GM19239 (cell line): ENCODE measurements around the gene PLXNB2.

Source experiments
- DNase-seq: peaks from one replicate; pipeline ENCODE4 v3.0.0; 2011; ENCODE audit warnings: low spot score; ENCODE audit not compliant: insufficient read length
- FAIRE-seq: peaks from 2 replicates; lab custom pipeline; 2011; peaks lifted over from hg19 to GRCh38; lab: Jason Lieb, UNC

The PLXNB2 gene

GRCh38 chr22:50299785-50300619 lies 7.4 kb downstream of the PLXNB2 start:
- FAIRE-seq (no peak), DNase-seq (no peak)

GRCh38 chr22:50298937-50299784 lies 8.3 kb downstream of the PLXNB2 start:
- FAIRE-seq, result no peak

GRCh38 chr22:50298266-50298637 lies 9.2 kb downstream of the PLXNB2 start:
- no peak for DNase-seq
- no peak for FAIRE-seq

More at GRCh38 chr22:50298937-50299784, 8.3 kb downstream of the PLXNB2 start:
- DNase-seq, result no peak

- FAIRE-seq, result no peak
- DNase-seq, result no peak
Observed at GRCh38 chr22:50297510-50298265, 9.8 kb downstream of the PLXNB2 start.

- no peak for DNase-seq
- FAIRE-seq, result no peak
Observed at GRCh38 chr22:50296658-50297490, 10.6 kb downstream of the PLXNB2 start.

- DNase-seq (no peak), FAIRE-seq (no peak)
Observed at GRCh38 chr22:50294319-50294656, 13.2 kb downstream of the PLXNB2 start.

GRCh38 chr22:50293441-50294318 lies 13.8 kb downstream of the PLXNB2 start:
- FAIRE-seq, result peak; percentile 28
- DNase-seq, result no peak

GRCh38 chr22:50292643-50293440 lies 14.6 kb downstream of the PLXNB2 start:
- DNase-seq (no peak), FAIRE-seq (peak; percentile 71)

GRCh38 chr22:50289942-50290630 lies 17.4 kb downstream of the PLXNB2 start:
- DNase-seq (no peak), FAIRE-seq (no peak)

- FAIRE-seq (no peak), DNase-seq (no peak)
Observed at GRCh38 chr22:50289151-50289941, 18.1 kb downstream of the PLXNB2 start.

- no peak for FAIRE-seq
- no peak for DNase-seq
Observed at GRCh38 chr22:50287731-50288130, 19.7 kb downstream of the PLXNB2 start.

GRCh38 chr22:50286701-50287318 lies 20.6 kb downstream of the PLXNB2 start:
- no peak for FAIRE-seq
- no peak for DNase-seq

- no peak for DNase-seq
- no peak for FAIRE-seq
Observed at GRCh38 chr22:50286275-50286674, 21.2 kb downstream of the PLXNB2 start.

GRCh38 chr22:50285568-50286229 lies 21.7 kb downstream of the PLXNB2 start:
- FAIRE-seq (no peak), DNase-seq (no peak)

GRCh38 chr22:50284479-50284878 lies 23.0 kb downstream of the PLXNB2 start:
- DNase-seq, result no peak
- no peak for FAIRE-seq

GRCh38 chr22:50283821-50284220 lies 23.6 kb downstream of the PLXNB2 start:
- DNase-seq (no peak), FAIRE-seq (no peak)
